Stimulated activated CD4-positive, alpha-beta T cell treated with anti-CD3 and anti-CD28 coated beads, Interleukin-12 subunit alpha, Interleukin-12 subunit beta, amount 100 ng/mL, for 24 hours (primary cell): ENCODE results near the gene CYP27C1.

Experiments used
- DNase-seq, 2 experiments: peaks; one replicate each; pipeline ENCODE4 v3.0.0-alpha.2; 2020; ENCODE audit warnings: low read depth in 2 of 2

The CYP27C1 gene

DNA sequence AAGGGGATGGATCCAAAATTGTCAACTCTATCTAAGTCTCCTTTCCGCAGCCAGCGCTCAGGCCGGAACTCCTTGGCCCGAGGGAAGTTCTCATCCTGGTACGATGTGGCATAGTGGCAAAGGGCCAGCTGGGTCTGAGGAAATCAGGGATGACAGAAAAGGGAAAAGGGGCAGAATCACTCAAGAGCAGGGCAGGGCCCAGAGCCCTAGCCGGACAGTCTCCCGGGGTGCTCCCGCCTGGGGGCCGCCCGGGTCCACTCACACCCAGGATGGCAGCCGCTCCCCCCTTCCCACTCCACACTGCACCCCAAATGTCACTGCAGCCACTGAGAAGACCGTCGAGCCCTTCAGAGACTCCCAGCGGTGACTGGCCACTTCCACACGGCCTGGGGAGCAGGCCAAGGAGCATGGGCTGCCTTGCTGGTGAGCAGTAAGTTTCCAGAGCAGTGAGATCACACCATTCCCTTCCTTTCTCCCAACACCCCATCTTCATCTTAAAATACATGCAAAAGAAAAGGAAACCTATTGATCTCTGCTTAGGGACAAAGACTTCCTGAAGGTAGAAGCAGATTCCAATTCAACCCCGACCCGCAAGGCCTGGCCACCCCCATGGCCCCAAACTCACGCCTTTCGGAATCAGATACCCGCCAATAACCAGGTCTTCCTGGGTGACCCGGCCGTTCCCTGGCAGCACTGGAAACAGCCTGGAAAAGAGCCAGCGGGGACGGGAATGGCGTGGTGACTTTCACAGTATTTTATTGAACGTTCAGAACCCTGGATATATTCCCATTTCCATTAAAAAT, 26.7 kb downstream of the CYP27C1 start:
- DNase-seq: no peak

DNA sequence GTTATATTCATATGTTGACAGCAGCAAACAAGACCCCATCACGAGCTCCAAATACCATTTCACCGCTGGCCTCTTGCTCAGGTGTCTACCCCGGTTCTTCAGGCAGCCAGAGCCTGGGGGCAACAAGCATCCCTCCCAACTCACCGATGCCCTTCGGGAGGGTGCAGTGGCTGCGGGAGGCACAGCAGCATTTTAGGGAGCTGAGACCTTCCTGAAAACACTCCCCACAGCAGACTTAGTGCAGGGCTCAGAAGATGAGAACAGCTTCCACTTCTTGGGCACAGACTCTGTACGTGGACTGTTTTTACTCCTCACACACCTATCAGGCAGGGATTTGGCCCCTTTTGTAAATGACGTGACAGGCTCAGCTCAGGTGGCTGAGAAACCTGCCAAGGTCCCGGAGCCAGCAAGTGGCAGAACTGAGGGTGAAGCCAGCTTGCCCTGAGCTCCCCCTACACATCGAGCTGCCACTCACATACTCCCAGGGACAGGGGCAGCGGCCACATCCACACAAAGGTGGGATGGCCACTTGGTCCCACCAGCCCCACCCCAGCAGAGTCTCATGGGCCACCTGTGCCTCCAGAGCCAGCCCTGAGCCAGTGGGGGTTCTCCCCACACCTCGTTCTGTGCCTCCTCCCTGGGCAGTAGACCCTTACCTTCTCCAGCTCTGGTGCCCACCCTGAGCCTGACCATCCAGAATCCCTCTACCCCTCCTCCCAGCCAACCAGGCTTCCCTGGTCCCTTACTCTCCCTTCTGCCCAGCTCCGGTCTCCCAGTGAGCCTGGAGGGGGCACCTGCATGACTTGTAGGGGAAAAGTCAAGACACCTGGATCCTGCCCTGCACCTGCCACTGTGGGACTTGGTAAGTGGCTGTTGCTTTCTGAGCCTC, 28.5 kb downstream of the CYP27C1 start:
- DNase-seq: no peak

DNA sequence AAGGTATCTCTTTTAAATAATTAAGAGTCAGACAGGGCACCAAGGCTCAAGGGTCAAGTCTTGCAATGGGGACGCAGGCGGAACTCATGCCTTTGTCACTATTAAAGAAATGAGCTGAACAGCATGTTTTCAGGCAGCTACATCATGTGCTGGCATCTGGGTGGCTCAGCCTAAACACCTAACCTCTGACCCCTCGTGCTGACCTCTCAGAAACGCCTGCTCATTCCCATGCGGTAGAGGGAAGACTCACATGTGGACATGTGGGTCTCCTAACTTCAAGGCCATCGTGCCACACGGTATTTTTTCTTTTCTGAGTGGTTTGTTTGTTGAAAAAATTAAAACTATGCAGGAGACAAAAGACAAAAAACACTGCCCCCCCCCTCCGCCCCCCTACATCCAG, 31.3 kb downstream of the CYP27C1 start:
- no peak for DNase-seq

DNA sequence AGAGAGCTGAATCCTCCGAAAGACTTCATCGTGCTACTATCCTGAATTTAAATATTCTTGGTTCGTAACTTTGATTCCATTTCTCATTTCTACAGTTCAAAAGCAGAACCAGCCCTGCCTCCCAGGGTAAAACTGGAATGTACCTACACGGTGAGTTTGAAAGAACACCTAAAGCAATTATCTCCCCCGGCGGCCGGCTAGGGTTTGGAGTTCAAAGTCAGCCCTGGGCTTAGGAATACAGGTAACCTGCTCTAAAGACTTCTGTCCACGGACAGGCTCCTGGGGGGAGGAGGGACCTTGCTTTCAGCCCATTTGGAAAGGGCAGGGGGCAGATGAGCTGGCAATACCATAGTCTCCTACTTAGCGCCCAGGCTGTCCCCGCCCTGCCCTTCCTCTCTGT, 32.3 kb downstream of the CYP27C1 start:
- no peak for DNase-seq

DNA sequence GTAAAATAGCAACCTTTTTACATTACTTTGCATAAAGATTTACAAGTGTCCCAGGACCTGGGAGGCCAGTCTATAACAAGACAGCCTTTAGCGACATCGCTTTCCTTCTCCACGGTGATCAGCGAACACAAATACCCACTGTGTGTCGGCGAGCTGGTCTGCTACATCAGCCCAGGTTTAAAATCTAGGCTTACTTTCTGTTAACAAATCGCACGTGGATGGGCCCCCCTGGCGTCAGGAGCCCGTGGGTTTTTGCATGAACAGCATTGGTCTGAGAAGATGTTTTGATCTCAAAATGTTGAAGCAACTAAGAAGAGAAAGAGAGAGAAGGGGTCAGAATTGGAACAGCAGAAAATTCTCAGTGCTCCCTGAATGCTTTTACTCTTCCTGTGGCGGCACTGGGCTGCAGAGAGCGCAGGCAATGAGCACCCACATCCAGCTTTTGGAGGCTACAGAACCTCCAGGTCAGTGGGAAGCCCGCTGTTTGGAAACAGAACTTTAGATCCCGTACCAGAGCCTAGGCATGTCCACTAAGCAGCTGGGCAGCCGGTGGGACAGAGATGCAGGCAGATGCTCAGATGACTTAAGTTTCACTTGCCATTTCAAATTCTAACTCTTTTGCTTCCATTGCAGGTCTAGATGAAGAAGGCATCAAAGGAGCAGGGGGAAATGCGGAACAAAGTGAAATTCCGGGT, 32.9 kb downstream of the CYP27C1 start:
- no peak for DNase-seq

DNA sequence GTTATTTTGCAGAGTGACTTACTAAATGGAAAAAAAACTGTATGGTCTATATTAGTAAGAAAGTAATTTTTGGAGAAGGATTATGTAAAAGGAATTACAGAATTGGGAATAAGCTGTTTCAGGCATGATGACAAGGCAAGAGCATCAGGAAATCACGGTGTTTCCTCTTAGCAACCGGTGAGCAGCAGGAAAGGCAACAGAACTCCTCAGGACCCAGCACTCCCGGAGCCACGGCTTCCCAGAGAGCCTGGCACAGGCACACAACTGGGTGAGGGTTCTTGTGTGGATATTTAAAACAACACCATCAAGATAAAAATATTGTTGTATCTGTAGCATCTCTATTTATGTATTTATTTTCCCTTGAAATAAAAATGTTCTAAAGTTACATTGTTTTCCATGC, 34.4 kb downstream of the CYP27C1 start:
- no peak for DNase-seq

DNA sequence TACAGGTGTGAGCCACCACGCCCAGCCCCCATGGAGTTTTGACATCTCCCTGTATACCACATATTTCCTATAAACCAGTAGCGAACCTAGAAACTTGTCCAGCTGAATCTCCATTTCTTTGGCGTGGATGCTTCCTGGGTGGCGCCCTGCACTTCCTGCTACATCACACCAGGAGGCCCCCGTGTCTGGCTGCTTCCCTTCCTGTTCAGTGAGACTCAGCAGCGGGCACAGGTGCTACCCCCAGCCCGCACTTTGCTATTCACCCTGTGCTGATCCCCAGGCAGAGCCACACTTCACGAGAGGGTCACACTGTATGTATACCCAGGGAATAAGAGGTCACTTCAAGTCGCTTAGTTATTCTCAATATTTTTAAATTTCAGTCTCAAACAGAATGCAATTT, 35.0 kb downstream of the CYP27C1 start:
- no peak for DNase-seq

DNA sequence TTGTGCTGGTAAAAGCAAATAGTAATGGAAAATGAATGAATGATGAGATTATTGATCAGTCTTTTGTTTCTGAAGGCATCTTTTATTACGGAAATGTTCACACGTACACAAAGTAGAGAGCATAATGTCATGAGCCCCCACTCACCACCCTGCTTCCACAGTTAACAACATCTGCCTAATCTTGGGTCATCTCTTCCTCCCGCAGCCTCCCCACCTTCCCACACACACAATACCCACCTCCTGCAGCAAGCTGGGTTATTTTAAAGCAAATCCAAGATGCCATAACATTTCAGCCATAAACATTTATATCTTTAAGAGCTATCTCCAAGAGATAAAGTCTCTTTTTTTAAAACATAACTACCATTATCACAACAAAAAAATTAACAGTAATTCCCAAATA, 36.3 kb downstream of the CYP27C1 start:
- no peak for DNase-seq

DNA sequence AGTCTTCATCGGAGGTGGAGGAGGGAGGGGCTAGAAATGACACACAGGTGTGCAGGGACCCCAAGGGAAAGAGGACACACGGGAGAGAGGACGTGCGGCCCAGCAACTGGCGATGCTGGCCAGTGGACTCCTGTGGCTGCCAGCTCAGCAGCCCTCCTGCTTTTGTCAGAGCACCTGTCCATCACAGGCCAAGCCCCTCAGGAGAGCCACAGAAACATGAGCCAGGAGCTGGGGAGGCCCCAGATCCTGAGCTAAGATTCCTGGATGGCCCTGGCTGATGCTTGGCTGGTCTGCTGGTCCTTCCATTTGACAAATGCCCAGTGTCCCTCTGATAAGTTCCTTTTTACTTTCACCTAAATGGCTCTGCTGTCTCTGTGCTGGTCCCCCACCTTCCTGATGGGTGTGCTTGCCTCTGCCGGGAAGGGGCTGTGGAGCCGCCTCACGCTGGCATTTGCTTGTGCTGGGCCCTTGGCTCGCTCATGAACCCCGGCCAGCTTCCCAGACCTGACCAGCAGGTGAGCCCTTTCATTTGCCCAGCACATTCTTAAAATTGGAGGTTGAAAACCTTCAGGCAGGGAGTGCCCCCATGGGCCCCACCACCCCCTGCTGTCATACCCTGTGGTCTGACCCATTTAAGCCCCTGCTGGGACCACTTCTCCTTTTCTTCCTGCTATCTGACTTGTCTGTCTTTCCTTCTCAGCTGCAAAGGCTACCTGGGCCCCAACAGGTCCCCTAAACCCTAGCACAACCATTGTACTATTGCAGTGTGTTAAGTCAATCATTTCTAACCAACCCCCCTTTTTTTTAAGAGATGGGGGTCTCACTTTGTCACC, 37.3 kb downstream of the CYP27C1 start:
- DNase-seq: no peak

DNA sequence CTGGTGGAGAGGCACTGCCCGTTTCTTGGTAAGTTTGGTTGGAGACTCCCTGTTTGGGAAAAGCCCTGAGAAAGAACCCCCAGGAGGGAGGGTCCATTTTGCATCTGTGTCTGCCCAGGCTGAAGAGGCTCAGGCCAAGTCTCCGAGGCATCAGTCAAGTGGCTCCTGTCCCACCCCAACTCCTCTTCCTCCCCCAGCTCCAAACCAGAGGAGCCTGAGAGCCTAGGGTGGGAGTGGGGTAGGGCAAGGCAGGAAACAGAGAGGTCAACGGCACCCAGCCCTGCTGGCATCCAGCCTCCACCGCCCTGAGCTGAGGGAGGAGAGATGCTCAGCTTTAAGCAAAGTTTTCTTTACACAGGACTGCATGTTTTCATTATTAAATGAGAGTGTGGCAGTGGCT, 38.2 kb downstream of the CYP27C1 start:
- DNase-seq: no peak

DNA sequence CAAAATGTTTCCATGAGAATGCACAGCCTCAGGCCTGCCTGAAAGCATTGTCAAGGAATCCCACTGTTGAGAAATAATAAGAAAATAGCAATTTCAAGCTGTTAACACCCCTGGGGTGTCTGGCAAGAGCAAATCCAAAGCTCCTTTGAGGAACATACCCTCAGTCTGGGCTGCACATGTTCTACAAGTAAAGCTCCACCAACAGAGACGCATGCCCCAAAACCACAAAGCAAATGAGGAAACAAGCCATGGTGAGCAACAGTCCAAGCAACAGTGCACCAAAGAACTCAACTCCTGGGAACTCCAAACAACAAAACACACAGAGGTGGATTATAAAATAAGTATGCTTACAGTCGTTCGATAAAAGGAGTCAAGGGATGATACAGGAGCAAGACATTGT, 40.3 kb downstream of the CYP27C1 start:
- no peak for DNase-seq

DNA sequence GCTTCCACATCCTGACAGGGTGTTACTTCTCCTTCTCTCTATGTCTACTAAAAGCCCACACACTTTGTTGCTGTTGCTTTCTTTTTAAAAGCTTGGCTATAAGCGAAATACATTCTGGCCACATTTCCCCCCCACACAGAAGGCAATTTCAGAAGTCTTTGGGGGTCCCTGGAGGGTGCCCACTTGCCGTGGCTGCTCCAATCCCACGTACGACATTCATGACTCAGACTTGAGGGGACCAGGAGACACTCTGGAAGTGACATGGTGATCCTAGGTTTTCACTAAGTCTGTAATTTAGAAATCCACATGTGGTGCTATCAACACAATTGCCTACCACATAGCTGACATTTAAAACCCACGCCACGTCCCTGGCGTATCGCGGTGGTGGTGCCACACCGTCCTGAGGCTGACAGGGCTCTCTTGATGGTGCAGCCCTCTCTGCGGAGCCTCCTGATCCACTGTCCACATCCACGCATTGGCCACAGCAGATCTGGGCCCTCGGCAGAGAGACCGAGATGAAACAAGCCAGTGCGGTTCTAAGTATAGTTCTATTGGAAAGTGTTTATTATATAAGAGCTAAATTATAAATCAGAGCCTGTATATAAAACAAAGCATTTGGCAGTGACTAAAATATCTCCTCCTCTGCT, 42.4 kb downstream of the CYP27C1 start:
- no peak for DNase-seq

DNA sequence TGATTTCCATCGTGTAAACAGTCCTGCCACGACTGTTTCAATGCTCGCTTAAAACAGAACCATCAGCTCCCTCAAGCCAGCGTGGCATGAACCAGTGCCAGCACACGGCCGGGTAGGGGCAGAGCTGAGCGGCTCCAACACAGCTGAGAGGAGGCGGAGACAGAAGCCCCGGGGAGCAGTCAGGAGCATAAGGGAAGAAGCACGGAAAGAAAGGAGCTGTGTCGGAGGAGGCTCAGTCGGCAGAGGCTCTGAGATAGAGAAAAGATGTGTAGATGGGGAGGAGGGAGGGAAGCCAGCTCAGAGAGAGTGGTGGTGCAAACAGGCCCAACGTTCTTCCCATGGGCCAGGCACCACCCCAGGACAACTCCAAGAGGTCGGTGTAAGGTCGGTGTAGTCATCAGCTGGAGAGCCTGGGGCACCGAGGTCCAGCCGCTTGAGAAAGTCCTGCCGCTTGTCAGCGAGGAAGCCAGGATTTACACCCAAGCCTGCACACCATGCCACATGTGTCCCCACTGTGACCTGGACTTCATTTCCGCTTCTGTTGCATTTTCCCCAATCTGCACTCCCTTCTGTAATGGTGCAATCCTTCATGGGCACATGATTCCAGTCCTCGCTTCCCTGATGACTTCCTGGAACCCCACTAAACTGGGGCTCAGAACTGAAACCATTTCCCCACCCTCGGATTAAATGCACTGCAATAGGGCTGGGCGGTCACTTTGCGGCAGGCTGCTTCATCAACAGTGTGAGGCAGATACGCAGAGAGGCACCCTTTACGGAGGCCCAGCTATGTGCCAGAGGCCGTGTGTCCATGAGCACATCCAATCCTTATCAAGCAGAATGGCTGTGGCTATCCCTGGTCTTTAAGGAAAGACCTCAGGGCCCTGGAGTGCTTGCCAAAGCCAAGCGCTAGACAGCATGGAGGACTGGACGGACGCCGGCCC, 43.5 kb downstream of the CYP27C1 start:
- no peak for DNase-seq

DNA sequence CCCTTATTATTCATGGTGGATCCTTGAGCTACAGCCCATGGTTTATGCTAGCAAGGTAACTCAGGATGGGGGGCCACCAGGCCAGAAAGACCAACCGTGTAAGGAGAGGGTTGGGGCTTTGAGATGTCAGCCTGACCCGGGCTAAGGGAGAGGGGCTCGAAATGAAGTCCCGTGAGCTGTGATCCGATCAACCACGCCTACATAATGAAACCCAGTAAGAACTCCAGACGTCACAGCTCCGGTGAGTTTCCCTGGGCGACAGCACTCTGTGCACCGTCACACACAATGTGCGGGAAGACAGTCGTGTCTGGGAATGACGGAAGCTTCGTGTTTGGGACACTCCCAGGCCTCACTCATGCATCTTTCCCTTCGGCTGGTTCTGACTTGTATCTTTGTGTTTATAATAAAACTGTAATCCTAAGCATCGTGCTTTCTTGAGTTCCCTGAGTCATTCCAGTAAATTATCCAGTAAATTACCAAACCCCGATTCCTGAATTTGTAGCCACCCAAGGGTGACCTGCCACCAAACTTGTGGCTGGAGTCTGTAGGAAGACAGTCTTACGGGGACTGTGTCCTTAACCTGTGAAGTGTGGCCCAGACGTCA, 44.2 kb downstream of the CYP27C1 start:
- DNase-seq: no peak

DNA sequence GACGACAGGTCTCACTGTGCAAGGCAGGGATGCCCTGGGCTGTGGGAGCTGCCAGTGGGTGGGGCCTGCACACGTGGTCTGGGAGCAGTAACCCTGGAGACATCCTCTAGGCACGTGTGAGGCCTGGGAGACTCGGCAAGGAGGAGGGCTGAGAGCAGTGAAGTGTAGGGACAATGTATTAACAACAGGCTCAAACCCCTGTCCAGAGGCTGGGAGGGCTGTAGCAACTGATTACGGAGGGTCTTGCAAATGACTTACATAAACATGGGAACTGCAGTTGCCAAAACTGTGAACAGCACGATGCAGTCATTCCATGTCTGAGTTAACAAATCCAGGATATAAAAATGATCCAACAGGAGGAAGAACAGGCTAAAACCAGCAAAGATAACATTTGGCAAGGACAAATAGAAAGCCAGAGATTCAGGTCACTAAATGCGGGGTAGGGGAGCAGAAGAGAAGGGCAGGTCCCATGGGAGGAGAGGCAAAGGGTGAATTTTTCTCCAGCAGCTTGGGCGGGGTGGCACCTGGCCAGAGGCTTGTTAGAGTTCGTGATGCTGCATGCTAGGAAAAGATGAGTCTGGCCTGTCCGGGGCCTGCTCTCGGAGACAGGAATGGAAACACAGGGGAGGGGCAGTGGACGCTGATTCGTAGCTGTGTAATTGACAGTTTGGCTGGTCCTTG, 44.9 kb downstream of the CYP27C1 start:
- no peak for DNase-seq

DNA sequence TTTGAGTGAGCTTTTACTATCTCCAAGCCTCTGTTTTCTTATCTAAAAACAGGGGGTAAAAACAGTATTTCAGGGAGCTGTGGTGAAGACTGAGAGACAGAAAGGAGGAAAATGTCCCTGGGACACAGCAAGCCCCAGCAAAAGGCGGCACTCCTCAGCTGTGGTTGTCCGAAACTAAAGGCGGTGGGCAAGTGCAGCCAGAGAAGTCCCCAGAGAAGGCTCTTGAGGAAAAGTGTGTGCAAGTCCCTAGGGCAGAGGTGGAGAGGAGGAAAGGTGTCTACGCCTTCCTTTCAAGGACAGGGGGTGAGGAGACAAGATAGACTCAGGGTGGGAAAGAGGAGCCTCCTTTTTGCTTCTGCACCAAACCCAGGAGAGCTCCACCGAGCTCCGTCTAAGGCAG, 45.5 kb downstream of the CYP27C1 start:
- no peak for DNase-seq

DNA sequence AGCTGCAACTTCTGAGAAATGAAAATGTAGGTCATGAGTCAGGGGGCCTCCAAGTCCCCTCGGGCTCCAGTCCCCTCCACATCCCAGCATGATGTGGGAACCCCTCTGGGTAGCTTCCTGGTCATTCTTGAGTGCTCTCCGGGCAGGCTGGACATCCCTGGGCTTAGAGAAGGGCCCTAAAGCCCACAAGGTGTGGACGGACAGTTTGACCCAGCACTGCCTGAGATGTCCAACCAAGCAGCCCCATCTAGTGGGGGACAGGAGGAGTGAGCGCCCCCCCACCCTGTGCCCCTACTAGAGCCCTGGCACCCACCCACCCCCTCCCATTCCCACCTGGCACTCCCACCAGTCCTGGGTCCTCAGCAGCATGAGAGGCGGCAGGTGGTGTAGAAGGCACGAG, 46.0 kb downstream of the CYP27C1 start:
- no peak for DNase-seq

DNA sequence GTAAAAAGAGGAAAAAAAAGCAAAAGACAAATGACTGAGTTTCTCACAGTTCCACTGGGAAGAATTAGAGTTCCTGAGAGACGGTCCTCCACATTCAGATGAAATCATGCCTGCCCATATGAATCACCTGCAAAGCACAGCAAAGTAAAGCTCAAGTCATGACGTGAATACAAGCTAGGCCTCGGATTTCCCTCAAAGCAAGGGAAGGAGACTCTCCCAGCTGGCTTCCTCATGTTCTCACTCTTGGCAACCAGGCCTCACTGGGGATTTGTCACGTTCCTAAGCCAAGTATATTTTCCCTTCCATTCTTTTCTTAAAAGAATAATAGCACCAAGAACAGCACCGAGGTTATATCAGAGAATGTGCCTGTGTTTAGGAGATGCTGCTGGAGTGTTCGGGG, 47.0 kb downstream of the CYP27C1 start:
- DNase-seq: no peak

DNA sequence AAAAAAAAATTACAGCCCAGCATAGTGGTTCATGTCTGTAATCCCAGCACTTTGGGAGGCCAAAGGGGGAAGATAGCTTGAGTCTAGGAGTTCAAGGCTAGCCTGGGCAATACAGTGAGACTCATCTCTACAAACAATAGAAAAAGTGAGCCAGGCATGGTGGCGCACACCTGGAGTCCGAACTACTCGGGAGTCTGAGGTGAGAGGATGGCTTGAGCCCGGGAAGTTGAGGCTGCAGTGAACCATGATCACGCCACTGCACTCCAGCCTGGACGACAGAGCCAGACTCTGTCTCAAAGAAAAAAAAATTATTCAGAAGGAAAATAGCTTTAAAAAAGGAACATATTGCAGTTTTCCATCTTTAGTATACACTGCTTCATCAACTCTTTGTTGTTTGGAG, 47.8 kb downstream of the CYP27C1 start:
- no peak for DNase-seq
